ENCODE results near the gene KCNN3. TPM values are rescaled to one million over a fixed set of nuclear protein-coding genes. Genes with fewer than 3 reads are reported as not detected.
"Not testable (repeated sequence)": the region's sequence is repeated elsewhere in the genome, so short reads cannot be mapped to it uniquely, and the experiment has no call there.

The KCNN3 gene
- total RNA-seq, 1 experiment from 2014 or later, result not detected

DNA sequence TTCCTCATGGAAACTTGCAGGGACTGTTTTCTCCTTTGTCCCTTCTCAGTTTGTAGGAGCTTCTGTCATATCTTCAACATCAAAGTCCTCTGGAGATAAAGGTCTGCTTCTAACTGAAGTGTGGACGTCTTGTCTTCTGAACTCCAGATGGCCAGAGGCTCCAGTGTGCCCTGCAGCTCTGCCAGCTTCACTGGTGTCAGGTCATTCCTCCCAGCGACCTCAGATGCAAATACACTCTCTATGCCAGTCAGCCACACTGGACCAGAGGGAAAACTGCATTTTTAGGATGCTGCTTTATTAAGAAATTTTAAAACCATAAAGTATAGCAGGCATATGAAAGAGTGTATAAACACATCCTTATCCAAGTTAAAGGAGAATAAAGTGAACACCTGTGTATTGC, 183.6 kb downstream of the KCNN3 start:
- intact Hi-C loops (cut with micrococcal nuclease; ENCODE audit: unreplicated experiment), result no loop called here
- TF ChIP-seq, protein P1, sequence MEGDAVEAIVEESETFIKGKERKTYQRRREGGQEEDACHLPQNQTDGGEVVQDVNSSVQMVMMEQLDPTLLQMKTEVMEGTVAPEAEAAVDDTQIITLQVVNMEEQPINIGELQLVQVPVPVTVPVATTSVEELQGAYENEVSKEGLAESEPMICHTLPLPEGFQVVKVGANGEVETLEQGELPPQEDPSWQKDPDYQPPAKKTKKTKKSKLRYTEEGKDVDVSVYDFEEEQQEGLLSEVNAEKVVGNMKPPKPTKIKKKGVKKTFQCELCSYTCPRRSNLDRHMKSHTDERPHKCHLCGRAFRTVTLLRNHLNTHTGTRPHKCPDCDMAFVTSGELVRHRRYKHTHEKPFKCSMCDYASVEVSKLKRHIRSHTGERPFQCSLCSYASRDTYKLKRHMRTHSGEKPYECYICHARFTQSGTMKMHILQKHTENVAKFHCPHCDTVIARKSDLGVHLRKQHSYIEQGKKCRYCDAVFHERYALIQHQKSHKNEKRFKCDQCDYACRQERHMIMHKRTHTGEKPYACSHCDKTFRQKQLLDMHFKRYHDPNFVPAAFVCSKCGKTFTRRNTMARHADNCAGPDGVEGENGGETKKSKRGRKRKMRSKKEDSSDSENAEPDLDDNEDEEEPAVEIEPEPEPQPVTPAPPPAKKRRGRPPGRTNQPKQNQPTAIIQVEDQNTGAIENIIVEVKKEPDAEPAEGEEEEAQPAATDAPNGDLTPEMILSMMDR (IDR thresholded peaks at IDR 0.05; ENCODE audit: unreplicated experiment), result no peak
- Mint-ChIP-seq H3K36me3 (ENCODE audit: insufficient read depth, unreplicated experiment) (no peaks in the 10 kb centered on the region), H3K27me3 (ENCODE audit: unreplicated experiment) (peaks cover 93% of the 10 kb centered on the region), H3K4me3 (ENCODE audit: low read depth, unreplicated experiment) (no peak overlapping the region), H3K9me3 (ENCODE audit: low read depth, unreplicated experiment) (no peaks in the 10 kb centered on the region), H3K4me1 (ENCODE audit: low read depth, unreplicated experiment) (peaks cover 8% of the 10 kb centered on the region), H3K27ac (ENCODE audit: unreplicated experiment) (no peak overlapping the region)
- CTCF ChIA-PET, result interaction anchor here (1.1 kb wide), 1 partner anchor 195 kb away, joined by 3 read pairs; no protein-coding TSS in a partner anchor
- DNase-seq, result no peak
- no TSS peak for BruUV-seq (replicated peaks)

DNA sequence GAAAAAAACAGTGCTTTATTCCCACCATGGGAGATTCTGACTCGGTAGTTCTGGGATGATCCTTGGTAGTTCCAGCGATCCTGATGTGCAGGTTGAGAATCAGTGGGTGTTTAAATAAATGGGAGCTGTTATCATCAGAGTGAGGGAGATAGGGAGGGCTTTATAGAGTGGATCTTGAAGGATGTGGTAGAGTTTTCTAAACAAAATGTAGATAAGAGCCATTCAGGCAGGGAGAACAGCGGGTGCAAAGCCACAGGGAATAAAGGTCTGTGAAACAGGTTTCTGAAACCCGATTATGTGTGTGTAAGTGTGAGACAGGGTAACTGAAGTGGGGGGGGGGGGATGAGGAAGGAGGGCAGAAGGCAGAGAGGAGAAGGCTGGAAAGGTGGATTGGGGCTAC, 186.3 kb downstream of the KCNN3 start:
- Mint-ChIP-seq H3K27me3 (ENCODE audit: unreplicated experiment) (peaks cover 75% of the 10 kb centered on the region), H3K9me3 (ENCODE audit: low read depth, unreplicated experiment) (no peaks in the 10 kb centered on the region), H3K27ac (ENCODE audit: unreplicated experiment) (no peak overlapping the region), H3K4me1 (ENCODE audit: low read depth, unreplicated experiment) (peaks cover 8% of the 10 kb centered on the region), H3K4me3 (ENCODE audit: low read depth, unreplicated experiment) (no peak overlapping the region), H3K36me3 (ENCODE audit: insufficient read depth, unreplicated experiment) (no peaks in the 10 kb centered on the region)
- TF ChIP-seq, protein P1 (IDR thresholded peaks at IDR 0.05; ENCODE audit: unreplicated experiment), result no peak
- intact Hi-C loops (cut with micrococcal nuclease; ENCODE audit: unreplicated experiment), result no loop called here
- CTCF ChIA-PET, result no interaction called here
- BruUV-seq (replicated peaks), result no TSS peak
- DNase-seq, result no peak

DNA sequence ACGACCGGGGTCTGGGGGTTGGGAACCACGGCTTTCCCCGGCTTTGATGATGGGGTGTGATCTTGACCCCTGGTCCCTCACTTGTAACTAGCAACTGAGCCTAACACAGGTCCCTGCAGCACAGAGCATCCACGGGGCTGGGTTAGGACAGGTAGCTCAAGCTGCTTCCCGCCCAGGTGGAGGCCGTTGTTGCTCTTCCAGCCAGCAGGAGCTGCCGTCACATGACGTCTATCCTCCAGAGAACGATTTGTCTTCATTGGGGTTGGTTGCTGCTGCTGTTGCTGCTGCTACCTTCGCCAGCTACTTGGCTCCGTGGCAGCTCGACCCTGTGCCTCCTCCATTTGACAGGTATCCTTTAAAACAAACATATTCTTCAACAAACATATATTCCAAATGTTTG, 187.8 kb downstream of the KCNN3 start:
- TF ChIP-seq, protein P1 (IDR thresholded peaks at IDR 0.05; ENCODE audit: unreplicated experiment), result no peak
- CTCF ChIA-PET, result interaction anchor here (2.1 kb wide), 1 partner anchor 196 kb away, joined by 5 read pairs; no protein-coding TSS in a partner anchor
- peaks cover 62% of the 10 kb centered on the region for H3K27me3 Mint-ChIP-seq (ENCODE audit: unreplicated experiment)
- no peak overlapping the region for H3K4me3 Mint-ChIP-seq (ENCODE audit: low read depth, unreplicated experiment)
- no peak overlapping the region for H3K27ac Mint-ChIP-seq (ENCODE audit: unreplicated experiment)
- H3K36me3 Mint-ChIP-seq (ENCODE audit: insufficient read depth, unreplicated experiment), result no peaks in the 10 kb centered on the region
- intact Hi-C loops (cut with micrococcal nuclease; ENCODE audit: unreplicated experiment), result no loop called here
- peaks cover 8% of the 10 kb centered on the region for H3K4me1 Mint-ChIP-seq (ENCODE audit: low read depth, unreplicated experiment)
- DNase-seq, result no peak
- no TSS peak for BruUV-seq (replicated peaks)
- H3K9me3 Mint-ChIP-seq (ENCODE audit: low read depth, unreplicated experiment), result no peaks in the 10 kb centered on the region

DNA sequence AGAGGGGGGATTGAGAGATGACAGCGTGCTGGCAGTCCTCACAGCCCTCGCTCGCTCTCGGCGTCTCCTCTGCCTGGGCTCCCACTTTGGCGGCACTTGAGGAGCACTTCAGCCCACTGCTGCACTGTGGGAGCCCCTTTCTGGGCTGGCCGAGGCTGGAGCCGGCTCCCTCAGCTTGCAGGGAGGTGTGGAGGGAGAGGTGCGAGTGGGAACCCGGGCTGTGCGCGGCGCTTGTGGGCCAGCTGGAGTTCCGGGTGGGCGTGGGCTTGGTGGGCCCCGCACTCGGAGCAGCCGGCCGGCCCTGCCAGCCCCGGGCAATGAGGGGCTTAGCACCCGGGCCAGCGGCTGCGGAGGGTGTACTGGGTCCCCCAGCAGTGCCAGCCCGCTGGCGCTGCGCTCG, 192.2 kb downstream of the KCNN3 start:
- H3K27ac Mint-ChIP-seq (ENCODE audit: unreplicated experiment); H3K4me1 Mint-ChIP-seq (ENCODE audit: low read depth, unreplicated experiment); BruUV-seq (replicated peaks); H3K9me3 Mint-ChIP-seq (ENCODE audit: low read depth, unreplicated experiment); CTCF ChIA-PET; H3K36me3 Mint-ChIP-seq (ENCODE audit: insufficient read depth, unreplicated experiment); DNase-seq; H3K4me3 Mint-ChIP-seq (ENCODE audit: low read depth, unreplicated experiment): not testable (repeated sequence)
- intact Hi-C loops (cut with micrococcal nuclease; ENCODE audit: unreplicated experiment), result loop anchor here (10.0 kb wide), 1 partner anchor 387 kb away; the partner anchor contains the start of gene EFNA4
- peaks cover 34% of the 10 kb centered on the region for H3K27me3 Mint-ChIP-seq (ENCODE audit: unreplicated experiment)

DNA sequence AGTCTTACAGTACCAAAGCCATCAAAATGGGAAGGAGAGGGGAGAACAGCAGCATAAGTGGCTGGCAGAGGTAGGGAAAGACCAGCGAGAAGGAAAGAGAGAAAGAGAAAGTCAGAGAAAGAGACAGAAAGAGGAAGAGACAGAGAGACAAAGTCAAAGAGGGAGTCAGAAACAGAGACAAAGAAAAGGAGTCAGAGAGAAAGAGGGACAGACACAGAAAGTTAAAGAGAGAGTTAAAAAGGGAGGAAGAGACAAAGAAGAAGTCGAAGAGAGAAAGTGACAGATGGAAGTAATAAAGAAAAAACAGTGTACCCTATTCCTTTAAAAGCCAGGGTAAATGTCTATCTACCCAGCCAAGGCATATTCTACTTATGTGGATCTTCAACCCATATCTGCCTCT, 193.2 kb downstream of the KCNN3 start:
- H3K27me3 Mint-ChIP-seq (ENCODE audit: unreplicated experiment), result peaks cover 24% of the 10 kb centered on the region
- H3K4me1 Mint-ChIP-seq (ENCODE audit: low read depth, unreplicated experiment); H3K27ac Mint-ChIP-seq (ENCODE audit: unreplicated experiment); H3K4me3 Mint-ChIP-seq (ENCODE audit: low read depth, unreplicated experiment); BruUV-seq (replicated peaks); H3K9me3 Mint-ChIP-seq (ENCODE audit: low read depth, unreplicated experiment); DNase-seq; H3K36me3 Mint-ChIP-seq (ENCODE audit: insufficient read depth, unreplicated experiment); CTCF ChIA-PET: not testable (repeated sequence)
- intact Hi-C loops (cut with micrococcal nuclease; ENCODE audit: unreplicated experiment), result loop anchor here (10.0 kb wide), 1 partner anchor 388 kb away; the partner anchor contains the start of gene EFNA4

DNA sequence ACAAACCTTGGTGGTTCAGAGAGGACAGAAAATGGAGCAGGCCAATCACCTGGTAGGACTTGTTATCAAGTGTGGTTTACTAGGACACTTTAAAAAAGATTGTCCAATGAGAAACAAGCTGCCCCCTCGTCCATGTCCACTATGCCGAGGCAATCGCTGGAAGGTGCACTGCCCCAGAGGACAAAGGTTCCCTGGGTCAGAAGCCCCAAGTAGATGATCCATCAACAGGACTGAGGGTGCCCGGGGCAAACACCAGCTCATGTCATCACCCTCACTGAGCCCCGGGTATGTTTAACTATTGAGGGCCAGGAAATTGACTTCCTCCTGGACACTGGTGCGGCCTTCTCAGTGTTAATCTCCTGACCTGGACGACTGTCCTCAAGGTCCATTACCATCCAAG, 195.6 kb downstream of the KCNN3 start:
- DNase-seq; H3K27ac Mint-ChIP-seq (ENCODE audit: unreplicated experiment); H3K4me3 Mint-ChIP-seq (ENCODE audit: low read depth, unreplicated experiment); BruUV-seq (replicated peaks); H3K9me3 Mint-ChIP-seq (ENCODE audit: low read depth, unreplicated experiment); H3K4me1 Mint-ChIP-seq (ENCODE audit: low read depth, unreplicated experiment); CTCF ChIA-PET; H3K36me3 Mint-ChIP-seq (ENCODE audit: insufficient read depth, unreplicated experiment): not testable (repeated sequence)
- H3K27me3 Mint-ChIP-seq (ENCODE audit: unreplicated experiment), result peaks cover 19% of the 10 kb centered on the region
- intact Hi-C loops (cut with micrococcal nuclease; ENCODE audit: unreplicated experiment), result loop anchor here (10.0 kb wide), 1 partner anchor 390 kb away; the partner anchor contains the start of gene EFNA4

DNA sequence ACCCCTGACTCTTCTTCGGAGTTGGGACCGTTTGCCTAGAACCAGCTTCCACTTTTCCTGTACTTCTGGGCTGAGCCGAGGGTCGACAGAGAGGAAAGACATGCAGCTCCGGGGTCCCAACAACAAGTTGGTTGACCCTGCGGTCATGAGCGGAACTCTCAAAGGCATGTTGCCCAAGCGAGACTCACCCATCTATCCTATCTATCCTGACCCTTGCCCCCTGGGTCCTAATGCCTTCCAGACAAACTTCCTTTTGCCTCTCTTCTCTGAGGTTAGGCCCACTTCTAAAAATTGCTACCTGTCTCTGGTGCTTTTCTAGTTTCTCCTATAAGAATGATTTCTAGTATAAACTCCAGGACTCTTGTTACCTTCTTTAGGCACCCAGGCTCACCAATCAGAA, 197.8 kb downstream of the KCNN3 start:
- CTCF ChIA-PET; H3K4me1 Mint-ChIP-seq (ENCODE audit: low read depth, unreplicated experiment); H3K4me3 Mint-ChIP-seq (ENCODE audit: low read depth, unreplicated experiment); H3K36me3 Mint-ChIP-seq (ENCODE audit: insufficient read depth, unreplicated experiment); DNase-seq; H3K9me3 Mint-ChIP-seq (ENCODE audit: low read depth, unreplicated experiment); H3K27ac Mint-ChIP-seq (ENCODE audit: unreplicated experiment); BruUV-seq (replicated peaks): not testable (repeated sequence)
- peaks cover 17% of the 10 kb centered on the region for H3K27me3 Mint-ChIP-seq (ENCODE audit: unreplicated experiment)
- intact Hi-C loops (cut with micrococcal nuclease; ENCODE audit: unreplicated experiment), result loop anchor here (10.0 kb wide), 1 partner anchor 393 kb away; the partner anchor contains the start of gene EFNA4

DNA sequence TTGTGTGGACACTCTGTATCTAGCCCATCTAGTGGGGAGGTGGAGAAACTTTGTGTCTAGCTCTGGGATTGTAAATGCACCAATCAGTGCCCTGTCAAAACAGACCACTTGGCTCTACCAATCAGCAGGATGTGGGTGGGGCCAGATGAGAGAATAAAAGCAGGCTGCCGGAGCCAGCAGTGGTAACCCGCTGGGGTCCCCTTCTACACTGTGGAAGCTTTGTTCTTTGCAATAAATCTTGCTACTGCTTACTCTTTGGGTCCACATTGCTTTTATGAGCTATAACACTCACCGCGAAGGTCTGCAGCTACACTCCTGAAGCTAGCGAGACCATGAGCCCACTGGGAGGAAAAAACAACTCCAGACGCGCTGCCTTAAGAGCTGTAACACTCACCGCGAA, 198.7 kb downstream of the KCNN3 start:
- CTCF ChIA-PET, result not testable (repeated sequence)
- peaks cover 17% of the 10 kb centered on the region for H3K27me3 Mint-ChIP-seq (ENCODE audit: unreplicated experiment)

More for the DNA sequence above, 198.7 kb downstream of the KCNN3 start:
- not testable (repeated sequence) for H3K9me3 Mint-ChIP-seq (ENCODE audit: low read depth, unreplicated experiment); H3K4me3 Mint-ChIP-seq (ENCODE audit: low read depth, unreplicated experiment); H3K27ac Mint-ChIP-seq (ENCODE audit: unreplicated experiment); BruUV-seq (replicated peaks); H3K36me3 Mint-ChIP-seq (ENCODE audit: insufficient read depth, unreplicated experiment); DNase-seq; H3K4me1 Mint-ChIP-seq (ENCODE audit: low read depth, unreplicated experiment)
- intact Hi-C loops (cut with micrococcal nuclease; ENCODE audit: unreplicated experiment), result loop anchor here (10.0 kb wide), 1 partner anchor 393 kb away; the partner anchor contains the start of gene EFNA4
